OCI-LY7 (cell line): ENCODE results near the gene RPH3AL.

ENCODE experiments used
- EZH2phosphoT487 ChIP-seq: fragments of 200-600 bp; sonication (generic); IDR thresholded peaks from 2 replicates; pipeline ENCODE4 v1.6.1; 2018; ENCODE audit warnings: low read depth, borderline replicate concordance, mild to moderate bottlenecking, mixed run types, antibody characterized with exemption, low read length, moderate library complexity, mixed read lengths
- TF ChIP-seq, protein P1 (sequence below): fragments of 200-600 bp; sonication (generic); conservative IDR thresholded peaks from 2 replicates; pipeline ENCODE4 v1.5.1; 2014; ENCODE audit warnings: mild to moderate bottlenecking, antibody characterized with exemption, low read length, moderate library complexity, mixed read lengths

- TF ChIP-seq, protein P1, sequence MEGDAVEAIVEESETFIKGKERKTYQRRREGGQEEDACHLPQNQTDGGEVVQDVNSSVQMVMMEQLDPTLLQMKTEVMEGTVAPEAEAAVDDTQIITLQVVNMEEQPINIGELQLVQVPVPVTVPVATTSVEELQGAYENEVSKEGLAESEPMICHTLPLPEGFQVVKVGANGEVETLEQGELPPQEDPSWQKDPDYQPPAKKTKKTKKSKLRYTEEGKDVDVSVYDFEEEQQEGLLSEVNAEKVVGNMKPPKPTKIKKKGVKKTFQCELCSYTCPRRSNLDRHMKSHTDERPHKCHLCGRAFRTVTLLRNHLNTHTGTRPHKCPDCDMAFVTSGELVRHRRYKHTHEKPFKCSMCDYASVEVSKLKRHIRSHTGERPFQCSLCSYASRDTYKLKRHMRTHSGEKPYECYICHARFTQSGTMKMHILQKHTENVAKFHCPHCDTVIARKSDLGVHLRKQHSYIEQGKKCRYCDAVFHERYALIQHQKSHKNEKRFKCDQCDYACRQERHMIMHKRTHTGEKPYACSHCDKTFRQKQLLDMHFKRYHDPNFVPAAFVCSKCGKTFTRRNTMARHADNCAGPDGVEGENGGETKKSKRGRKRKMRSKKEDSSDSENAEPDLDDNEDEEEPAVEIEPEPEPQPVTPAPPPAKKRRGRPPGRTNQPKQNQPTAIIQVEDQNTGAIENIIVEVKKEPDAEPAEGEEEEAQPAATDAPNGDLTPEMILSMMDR: no peak
- TF ChIP-seq EZH2phosphoT487: no peak
Measured at GRCh38 chr17:343211-343610, 9.4 kb downstream of the RPH3AL start.
